ENCODE measurements around the gene NR2E3. TPM values are rescaled to one million over a fixed set of nuclear protein-coding genes. Genes with fewer than 3 reads are reported as not detected.

NR2E3 gene
- total and polyA plus RNA-seq, 2 donors from 2014 or later = 0.19 TPM; not detected in 1

DNA sequence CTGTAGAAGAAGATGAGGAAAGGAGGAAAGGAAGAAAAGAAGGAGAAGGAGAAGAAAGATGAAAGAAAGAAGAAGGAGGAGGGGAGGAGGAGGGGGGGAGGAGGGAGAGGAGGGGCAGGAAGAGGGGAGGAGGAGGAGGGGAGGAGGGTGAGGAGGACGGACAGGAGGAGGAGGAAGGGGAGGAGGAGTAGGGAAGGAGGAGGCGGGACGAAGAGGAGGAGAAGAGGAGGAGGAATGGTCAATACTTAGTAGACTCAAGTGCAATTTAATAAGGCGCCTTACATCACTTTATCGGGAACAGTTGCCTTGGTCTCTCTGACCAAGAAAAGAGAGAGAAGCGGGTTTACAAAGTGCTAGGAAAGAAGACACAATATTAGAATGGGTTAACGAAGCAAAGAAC, 23.7 kb upstream of the NR2E3 start:
- intact Hi-C loops (cut with DNase I) = no loop called here
- no peak for DNase-seq
- no peaks in the 10 kb centered on the region for H3K36me3 ChIP-seq (ENCODE audit: control insufficient read depth in 2 of 3, insufficient read depth in 3 of 3, low read length in 3 of 3)
- no peaks in the 10 kb centered on the region for H3K27me3 ChIP-seq (ENCODE audit: control insufficient read depth, insufficient read depth, low read length)
- TF ChIP-seq CTCF (IDR thresholded peaks at IDR 0.05; ENCODE audit: borderline replicate concordance, extremely low read depth, insufficient read depth) = no peak
- no peak overlapping the region for H3K4me3 ChIP-seq (ENCODE audit: low read length in 3 of 3)
- no peaks in the 10 kb centered on the region for H3K9me3 ChIP-seq (ENCODE audit: control insufficient read depth in 2 of 3, insufficient read depth in 1 of 3, low read length in 3 of 3)
- H3K4me1 ChIP-seq (ENCODE audit: control insufficient read depth in 2 of 3, insufficient read depth in 2 of 3, low read depth in 1 of 3, low read length in 3 of 3) = peaks cover 0 to 4% (median 0%) of the 10 kb centered on the region in 3 donors
- H3K9ac ChIP-seq (ENCODE audit: low read length in 3 of 3) = no peak overlapping the region
- H3K27ac ChIP-seq (ENCODE audit: low read depth in 2 of 2, low read length in 2 of 2) = no peak overlapping the region
- FAIRE-seq = no peak

GRCh38 chr15:71788646-71789579, 21.4 kb upstream of the NR2E3 start:
- Histone ChIP-seq H3K4me1 (ENCODE audit: control insufficient read depth in 2 of 3, insufficient read depth in 2 of 3, low read depth in 1 of 3, low read length in 3 of 3) (peaks cover 0 to 2% (median 0%) of the 10 kb centered on the region in 3 donors), H3K9me3 (ENCODE audit: control insufficient read depth in 2 of 3, insufficient read depth in 1 of 3, low read length in 3 of 3) (no peaks in the 10 kb centered on the region), H3K27me3 (ENCODE audit: control insufficient read depth, insufficient read depth, low read length) (no peaks in the 10 kb centered on the region), H3K36me3 (ENCODE audit: control insufficient read depth in 2 of 3, insufficient read depth in 3 of 3, low read length in 3 of 3) (no peaks in the 10 kb centered on the region), H3K9ac (ENCODE audit: low read length in 3 of 3) (no peak overlapping the region), H3K4me3 (ENCODE audit: low read length in 3 of 3) (no peak overlapping the region), H3K27ac (ENCODE audit: low read depth in 2 of 2, low read length in 2 of 2) (no peak overlapping the region)
- no peak for DNase-seq
- no peak for TF ChIP-seq CTCF (IDR thresholded peaks at IDR 0.05; ENCODE audit: borderline replicate concordance, extremely low read depth, insufficient read depth)
- FAIRE-seq = no peak
- intact Hi-C loops (cut with DNase I) = no loop called here

- H3K4me3 ChIP-seq (ENCODE audit: low read length in 3 of 3) = no peak overlapping the region
- H3K9ac ChIP-seq (ENCODE audit: low read length in 3 of 3) = no peak overlapping the region
- no peaks in the 10 kb centered on the region for H3K9me3 ChIP-seq (ENCODE audit: control insufficient read depth in 2 of 3, insufficient read depth in 1 of 3, low read length in 3 of 3)
- no peak overlapping the region for H3K27ac ChIP-seq (ENCODE audit: low read depth in 2 of 2, low read length in 2 of 2)
- H3K36me3 ChIP-seq (ENCODE audit: control insufficient read depth in 2 of 3, insufficient read depth in 3 of 3, low read length in 3 of 3) = no peaks in the 10 kb centered on the region
- H3K27me3 ChIP-seq (ENCODE audit: control insufficient read depth, insufficient read depth, low read length) = no peaks in the 10 kb centered on the region
- no peak for FAIRE-seq
- no peak for TF ChIP-seq CTCF (IDR thresholded peaks at IDR 0.05; ENCODE audit: borderline replicate concordance, extremely low read depth, insufficient read depth)
- intact Hi-C loops (cut with DNase I) = no loop called here
- peaks cover 0 to 2% (median 0%) of the 10 kb centered on the region in 3 donors for H3K4me1 ChIP-seq (ENCODE audit: control insufficient read depth in 2 of 3, insufficient read depth in 2 of 3, low read depth in 1 of 3, low read length in 3 of 3)
- DNase-seq = no peak
Measured at GRCh38 chr15:71789616-71790015, 20.7 kb upstream of the NR2E3 start.

Measured in kidney (tissue), 14 donors.